Keratinocyte (primary cell): ENCODE measurements around the gene MYBPHL. TPM values are rescaled to one million over a fixed set of nuclear protein-coding genes. Genes with fewer than 3 reads are reported as not detected.

ENCODE experiments used
- DNase-seq: peaks from one replicate; pipeline ENCODE4 v3.0.0-alpha.2; 2011; ENCODE audit warnings: low read depth, missing footprints, low spot score
- FAIRE-seq: peaks from 2 replicates; lab custom pipeline; 2011; peaks lifted over from hg19 to GRCh38; lab: Jason Lieb, UNC
- H2AFZ ChIP-seq: 2 replicates; pipeline ENCODE4 v1.6.0; 2012; ENCODE audit warnings: low read length, control low read depth, inconsistent platforms; ENCODE audit not compliant: control insufficient read depth
- H3K27ac ChIP-seq: 2 replicates; pipeline ENCODE4 v1.5.1; 2011; ENCODE audit warnings: low read length; ENCODE audit not compliant: control insufficient read depth, insufficient read depth
- H3K27me3 ChIP-seq: 3 replicates; pipeline ENCODE4 v1.6.0; 2011; ENCODE audit warnings: low read length; ENCODE audit not compliant: control insufficient read depth, insufficient read depth; ENCODE audit errors: extremely low read depth
- H3K36me3 ChIP-seq, 2 experiments: 2 replicates in 1 of 2; 3 replicates in 1 of 2; pipeline ENCODE4 v1.5.1; 2011; ENCODE audit warnings: low read length in 2 of 2, mild to moderate bottlenecking in 1 of 2; ENCODE audit not compliant: control insufficient read depth in 2 of 2, insufficient read depth in 2 of 2; ENCODE audit errors: extremely low read depth in 1 of 2
- H3K4me1 ChIP-seq: 3 replicates; pipeline ENCODE4 v1.5.1; 2011; ENCODE audit warnings: low read length; ENCODE audit not compliant: control insufficient read depth, insufficient read depth; ENCODE audit errors: extremely low read depth
- H3K4me2 ChIP-seq: 3 replicates; pipeline ENCODE4 v1.6.0; 2011; ENCODE audit warnings: low read depth, low read length; ENCODE audit not compliant: control insufficient read depth, insufficient read depth; ENCODE audit errors: extremely low read depth
- H3K4me3 ChIP-seq, 3 experiments: fragments of 200-600 bp in 1 of 3; sonication (generic) in 1 of 3; 2 replicates in 2 of 3; 3 replicates in 1 of 3; pipeline ENCODE4 v1.5.1; 2011 to 2016; ENCODE audit warnings: low read length in 3 of 3, mild to moderate bottlenecking in 3 of 3, control low read depth in 2 of 3, inconsistent platforms in 1 of 3, low read depth in 1 of 3, mixed read lengths in 1 of 3, mixed run types in 1 of 3, moderate library complexity in 1 of 3; ENCODE audit not compliant: control insufficient read depth in 2 of 3, insufficient read depth in 2 of 3; ENCODE audit errors: extremely low read depth in 1 of 3
- H3K79me2 ChIP-seq: 2 replicates; pipeline ENCODE4 v1.6.0; 2012; ENCODE audit warnings: low read length; ENCODE audit not compliant: control insufficient read depth, insufficient read depth
- H3K9ac ChIP-seq: 3 replicates; pipeline ENCODE4 v1.6.0; 2011; ENCODE audit warnings: low read length; ENCODE audit not compliant: control insufficient read depth, insufficient read depth; ENCODE audit errors: extremely low read depth
- H3K9me1 ChIP-seq: 3 replicates; pipeline ENCODE4 v1.6.0; 2011; ENCODE audit warnings: low read length; ENCODE audit not compliant: control insufficient read depth, insufficient read depth; ENCODE audit errors: extremely low read depth
- H3K9me3 ChIP-seq: 2 replicates; pipeline ENCODE4 v1.5.1; 2012; ENCODE audit warnings: low read depth, low read length; ENCODE audit not compliant: control insufficient read depth
- H4K20me1 ChIP-seq: 3 replicates; pipeline ENCODE4 v1.6.0; 2011; ENCODE audit warnings: low read length; ENCODE audit not compliant: control insufficient read depth, insufficient read depth; ENCODE audit errors: extremely low read depth
- CTCF ChIP-seq, 3 experiments: IDR thresholded peaks in 1 of 3; conservative IDR thresholded peaks in 1 of 3; optimal IDR thresholded peaks in 1 of 3; 2 replicates in 2 of 3; 3 replicates in 1 of 3; pipeline versions ENCODE3 to v1.5.1; 2011; ENCODE audit warnings: low read length in 3 of 3, mild to moderate bottlenecking in 3 of 3, moderate library complexity in 2 of 3, control low read depth in 1 of 3, inconsistent platforms in 1 of 3; ENCODE audit not compliant: insufficient read depth in 2 of 3; ENCODE audit errors: extremely low read depth in 1 of 3
- EZH2 ChIP-seq: IDR thresholded peaks from one replicate; pipeline ENCODE4 v1.6.1; 2012; ENCODE audit warnings: inconsistent platforms, mild to moderate bottlenecking, low read length, moderate library complexity
- dilution Hi-C: fragments of 300-500 bp; cut with MboI; formaldehyde crosslinking; loops from one replicate; pipeline ENCODE4 v1.7.0; 2020; ENCODE audit warnings: low sequenced_read_pairs; ENCODE audit not compliant: extremely low pct_ligation_motif_present
- polyA minus RNA-seq, 3 experiments: library from RNA; depleted of rRNA, polyadenylated mRNA; stranded (reverse); fragments of >200 nt; gene quantifications; 1 replicate in 1 of 3; 2 replicates in 1 of 3; 3 replicates in 1 of 3; pipeline ENCODE4 v1.2.3, GENCODE V29; 2011
- polyA plus RNA-seq, 5 experiments: library from polyadenylated mRNA; depleted of rRNA in 3 of 5; stranded (reverse) in 3 of 5; stranded (forward) in 1 of 5; unstranded in 1 of 5; fragments of >200 nt; gene quantifications; 1 replicate in 1 of 5; 2 replicates in 3 of 5; 3 replicates in 1 of 5; pipeline versions ENCODE4 v1.2.1 to v1.2.3, GENCODE V29; 2011 to 2012; ENCODE audit warnings: missing spikeins in 2 of 5, low read depth in 1 of 5, low replicate concordance in 1 of 5

MYBPHL gene
- polyA plus RNA-seq (0.68 to 1.1 TPM (median 0.85 TPM) in 3 replicates), polyA minus RNA-seq (0.99 to 1.5 TPM in 2 of 3 replicates, not detected in the other)
- polyA plus RNA-seq (2011; ENCODE audit: low read depth), result 0.37 TPM
- polyA plus RNA-seq (2011; cell fraction: cytosol; rRNA removed), result 0.51 and 1.1 TPM in 2 replicates
- 0.34 and 0.41 TPM in 2 replicates for polyA plus RNA-seq (2011; cell fraction: nucleus; rRNA removed)
- 0.32 and 0.85 TPM in 2 replicates for polyA plus RNA-seq (2012; ENCODE audit: low replicate concordance)
- polyA minus RNA-seq (2011; cell fraction: cytosol; rRNA and poly(A)+ RNA removed), result not detected
- not detected in 2 replicates for polyA minus RNA-seq (2011; cell fraction: nucleus; rRNA and poly(A)+ RNA removed)

GRCh38 chr1:109306832-109307273, at the start of gene MYBPHL:
Gene MYBPHL, minus strand, starts transcription at chr1:109307011. Its CDS starts 20 bp downstream, at chr1:109306991.
- Histone ChIP-seq H4K20me1 (no peaks in the 10 kb centered on the region), H3K4me3 (no peak within 1 kb of the TSS), H3K9me3 (no peaks in the 10 kb centered on the region), H2AFZ (no peak within 1 kb of the TSS), H3K27ac (no peak within 1 kb of the TSS), H3K79me2 (no peaks in the 10 kb centered on the region), H3K4me2 (no peak within 1 kb of the TSS), H3K27me3 (peaks cover 4% of the 10 kb centered on the region), H3K9ac (no peak within 1 kb of the TSS), H3K4me1 (no peaks in the 10 kb centered on the region), H3K36me3 (no peaks in the 10 kb centered on the region), H3K9me1 (no peaks in the 10 kb centered on the region)
- DNase-seq (no peak), FAIRE-seq (no peak)
- dilution Hi-C loops, result no loop called here
- no peak for TF ChIP-seq EZH2
- TF ChIP-seq CTCF (optimal IDR thresholded peaks at IDR 0.05 in 1 of 3, IDR thresholded peaks at IDR 0.05 in 1 of 3, conservative IDR thresholded peaks at IDR 0.05 in 1 of 3; ENCODE audit: extremely low read depth in 1 of 3, insufficient read depth in 2 of 3, low read length in 3 of 3), result no peak

- no peak overlapping the region for H2AFZ ChIP-seq
- H3K9me3 ChIP-seq, result no peaks in the 10 kb centered on the region
- no peaks in the 10 kb centered on the region for H3K79me2 ChIP-seq
- no peaks in the 10 kb centered on the region for H3K36me3 ChIP-seq
- no peaks in the 10 kb centered on the region for H3K9me1 ChIP-seq
- H3K27ac ChIP-seq, result no peak overlapping the region
- DNase-seq, result no peak
- no peak for FAIRE-seq
- no peaks in the 10 kb centered on the region for H3K27me3 ChIP-seq
- dilution Hi-C loops, result no loop called here
- H3K9ac ChIP-seq, result no peak overlapping the region
- no peak overlapping the region for H3K4me3 ChIP-seq
- H3K4me2 ChIP-seq, result no peak overlapping the region
- TF ChIP-seq CTCF (optimal IDR thresholded peaks at IDR 0.05 in 1 of 3, IDR thresholded peaks at IDR 0.05 in 1 of 3, conservative IDR thresholded peaks at IDR 0.05 in 1 of 3; ENCODE audit: extremely low read depth in 1 of 3, insufficient read depth in 2 of 3, low read length in 3 of 3) (no peak), EZH2 (no peak)
- H4K20me1 ChIP-seq, result no peaks in the 10 kb centered on the region
- no peaks in the 10 kb centered on the region for H3K4me1 ChIP-seq
Observed at GRCh38 chr1:109356505-109356904, 49.7 kb upstream of the MYBPHL start.
